HG03575 (cell line): Measurements from ENCODE around the gene APOL2.
"Not testable (repeated sequence)": the region's sequence is repeated elsewhere in the genome, so short reads cannot be mapped to it uniquely, and the experiment has no call there.

Experiments used
- ATAC-seq: cut with Tn5 transposase; IDR thresholded peaks from one replicate; pipeline ENCODE4 v1.9.1; 2021; ENCODE audit not compliant: unreplicated experiment, insufficient number of reproducible peaks, low FRiP score; ENCODE audit errors: extremely low read depth

The APOL2 gene

GRCh38 chr22:36239401-36240171 lies at the start of gene APOL2:
Gene APOL2 (minus strand): TSS chr22:36239527. CDS start chr22:36233162, 6,365 bp downstream.
- peak; percentile 60 for ATAC-seq

- ATAC-seq, result no peak
These were observed 49.5 kb upstream of the APOL2 start for GRCh38 chr22:36288571-36289405.

DNA sequence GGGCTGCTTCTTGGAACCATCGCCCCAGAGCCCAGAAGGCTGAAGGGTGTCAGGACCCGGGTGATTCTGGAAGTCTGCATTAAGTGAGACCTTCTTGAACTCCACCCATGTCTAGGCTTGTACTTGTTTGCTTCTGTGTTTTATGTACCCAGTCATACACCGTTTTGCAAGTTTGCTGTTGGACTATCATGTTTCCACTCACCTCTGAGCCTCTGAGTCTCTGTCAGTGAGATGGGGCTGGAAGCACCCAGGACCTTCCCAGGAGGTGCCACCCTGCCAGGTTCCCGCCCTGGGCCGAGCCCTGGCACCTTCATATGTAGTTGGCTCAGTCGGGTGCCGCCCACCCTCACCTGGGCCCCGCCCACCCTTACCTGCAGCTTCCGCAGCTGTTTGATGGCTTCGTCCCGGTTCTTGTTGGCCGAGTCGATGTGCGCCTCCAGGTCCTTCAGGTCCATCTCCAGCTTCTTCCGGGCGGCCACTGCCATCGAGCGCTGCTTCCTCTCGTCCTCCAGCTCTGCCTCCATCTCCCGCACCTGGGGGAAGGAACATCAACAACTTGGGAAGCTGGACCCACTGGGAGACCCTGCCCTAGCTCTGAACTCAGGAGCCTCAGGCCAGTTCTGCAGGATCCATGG lies 48.7 kb upstream of the APOL2 start:
- no peak for ATAC-seq

DNA sequence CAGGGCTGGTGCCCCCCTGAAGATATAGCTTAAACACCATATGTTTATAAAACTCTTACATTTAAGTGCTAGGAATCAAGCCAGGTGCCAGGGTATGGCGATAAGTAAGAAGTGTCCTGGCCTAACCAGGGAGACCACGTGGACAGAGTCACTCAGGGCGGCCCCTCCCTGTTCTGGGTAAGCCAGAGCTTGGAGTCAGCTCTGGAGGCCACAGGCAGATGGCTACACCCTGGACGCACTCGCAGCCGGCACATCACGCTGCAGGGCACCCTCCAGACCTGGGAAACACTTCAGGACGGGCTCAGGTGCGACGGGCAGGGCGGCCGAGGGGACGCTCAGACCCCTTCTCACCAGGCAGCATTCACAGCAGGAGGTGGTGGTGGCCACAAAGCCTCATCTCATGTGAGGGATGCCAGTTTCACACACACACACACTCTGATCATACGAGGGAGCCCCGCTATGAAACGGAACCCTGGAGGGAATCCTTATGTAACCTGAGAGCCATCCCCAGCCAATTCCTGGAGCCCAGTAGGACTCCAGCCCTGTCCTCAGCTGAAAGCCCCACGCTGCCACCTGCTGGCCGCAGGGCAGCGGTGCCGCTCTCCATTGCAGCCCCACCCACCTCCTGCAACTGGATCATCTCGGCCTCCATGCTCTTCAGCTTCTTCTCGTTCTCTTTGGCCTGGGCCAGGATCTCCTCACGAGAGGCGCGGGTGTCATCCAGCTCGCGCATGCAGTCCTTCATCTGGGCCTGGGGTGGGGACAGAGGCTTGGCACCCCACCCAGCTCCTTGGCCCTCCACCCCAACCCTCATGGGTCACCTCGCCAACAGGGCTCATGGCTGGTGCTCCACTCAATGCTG lies 47.0 kb upstream of the APOL2 start:
- ATAC-seq, result no peak

DNA sequence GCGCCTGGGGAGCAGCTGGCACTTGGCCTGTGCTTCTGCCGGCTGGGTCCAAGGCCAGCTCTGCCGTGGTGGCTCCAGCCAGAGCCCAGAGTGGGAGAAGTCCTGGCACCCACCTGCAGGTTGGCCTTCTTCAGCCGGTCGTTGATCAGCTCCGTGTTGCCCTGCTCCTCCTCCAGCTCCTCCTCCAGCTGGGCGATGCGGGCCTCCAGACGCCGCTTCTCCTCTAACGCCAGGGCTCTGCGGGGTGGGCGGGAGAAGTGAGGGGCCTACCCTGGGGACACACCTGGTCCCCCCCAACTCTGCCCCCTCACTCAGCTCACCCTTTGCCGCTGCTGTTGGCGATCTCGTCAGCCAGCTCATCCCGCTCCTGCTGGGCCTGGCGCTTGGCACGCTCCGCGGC lies 46.2 kb upstream of the APOL2 start:
- ATAC-seq, result no peak

GRCh38 chr22:36285017-36285416 lies 45.7 kb upstream of the APOL2 start:
- ATAC-seq, result no peak

DNA sequence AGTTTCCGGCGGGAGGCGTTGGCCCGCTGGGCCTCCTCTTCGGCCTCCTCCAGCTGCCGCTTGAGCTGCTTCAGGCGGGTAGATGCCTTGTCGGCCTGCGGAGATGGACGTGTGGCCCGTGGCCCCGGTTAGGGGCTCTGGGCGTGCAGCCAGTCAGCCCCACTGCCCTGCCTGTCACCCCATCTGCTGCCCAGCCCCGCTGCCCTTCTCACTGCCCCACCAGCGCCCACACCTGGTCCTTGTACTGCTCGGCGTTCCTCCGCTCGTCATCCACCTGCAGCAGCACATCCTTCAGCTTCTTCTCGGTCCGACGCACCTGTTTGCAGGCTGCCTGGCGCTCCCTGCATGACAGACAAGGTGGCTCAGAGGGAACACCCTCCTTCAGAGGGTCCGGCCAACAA lies 44.8 kb upstream of the APOL2 start:
- ATAC-seq, result no peak

- ATAC-seq, result no peak
These were observed 43.1 kb upstream of the APOL2 start for GRCh38 chr22:36282328-36282831.

DNA sequence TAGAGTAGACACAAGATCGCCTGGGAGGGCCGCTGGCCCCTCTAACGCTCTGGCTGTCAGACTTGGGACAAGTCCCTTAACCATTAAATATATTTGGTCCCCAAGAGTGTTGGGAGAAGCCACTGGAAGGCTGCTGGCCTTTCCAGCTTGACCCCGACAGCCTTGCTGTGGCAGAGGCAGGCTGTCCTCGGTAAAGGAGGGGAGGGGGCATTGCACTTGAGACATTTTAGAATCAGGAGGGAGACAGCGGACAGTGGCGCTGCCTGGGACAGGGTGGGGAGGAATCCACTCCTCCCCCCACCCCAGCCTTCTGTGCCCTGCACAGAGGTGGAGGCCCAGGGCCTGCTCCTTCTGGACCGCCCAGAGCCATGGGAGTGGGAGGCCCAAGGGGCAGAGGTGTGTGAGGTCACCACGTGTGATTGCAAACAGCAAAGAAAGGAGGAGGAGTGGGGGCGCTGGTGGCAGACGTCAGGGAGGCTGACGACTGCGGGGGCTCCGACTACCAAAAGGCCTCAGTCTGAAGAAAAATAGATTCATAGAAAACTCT lies 42.5 kb upstream of the APOL2 start:
- ATAC-seq, result no peak

DNA sequence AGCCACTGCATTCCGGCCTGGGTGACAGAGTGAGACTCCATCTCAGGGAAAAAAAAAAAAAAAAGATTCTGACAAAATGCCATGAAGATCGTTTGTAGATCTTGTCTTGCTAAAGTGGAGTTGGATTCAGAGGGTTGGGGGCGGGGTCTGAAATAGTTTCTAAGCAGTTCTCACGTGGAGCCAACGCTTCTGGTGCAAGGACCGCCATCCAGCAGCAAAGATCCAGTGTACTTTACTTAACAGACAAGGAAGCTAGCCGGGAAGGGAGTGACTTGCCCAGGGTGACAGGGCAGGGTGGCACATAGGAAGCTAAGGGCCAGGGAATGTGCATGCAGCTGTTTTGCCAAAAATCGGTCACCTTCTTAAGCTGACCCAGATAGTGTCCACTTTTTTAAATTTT lies 41.1 kb upstream of the APOL2 start:
- no peak for ATAC-seq

DNA sequence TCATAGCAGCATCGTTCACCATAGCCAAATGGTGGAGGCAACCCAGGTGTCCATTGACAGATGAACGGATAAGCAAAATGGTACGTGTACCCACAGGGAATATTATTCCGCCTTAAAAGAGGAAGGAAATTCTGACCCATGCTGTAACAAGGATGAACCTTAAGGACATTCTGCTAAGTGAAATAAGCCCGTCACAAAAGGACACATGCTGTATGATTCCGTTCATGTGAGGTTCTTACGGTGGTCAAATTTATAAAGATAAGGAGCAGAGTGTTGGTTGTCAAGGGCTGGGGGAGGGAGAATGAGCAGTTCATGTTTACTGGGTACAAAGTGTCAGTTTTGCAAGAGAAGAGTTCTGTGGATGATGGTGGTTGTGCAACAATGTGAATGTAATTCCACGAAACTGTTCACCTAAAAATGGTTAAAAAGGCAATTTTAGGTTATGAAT lies 39.9 kb upstream of the APOL2 start:
- ATAC-seq, result no peak

- no peak for ATAC-seq
These were observed 38.4 kb upstream of the APOL2 start for GRCh38 chr22:36277482-36278291.

GRCh38 chr22:36274531-36274930 lies 35.2 kb upstream of the APOL2 start:
- ATAC-seq, result no peak

- not testable (repeated sequence) for ATAC-seq
These were observed 32.6 kb upstream of the APOL2 start for GRCh38 chr22:36271951-36272350.

DNA sequence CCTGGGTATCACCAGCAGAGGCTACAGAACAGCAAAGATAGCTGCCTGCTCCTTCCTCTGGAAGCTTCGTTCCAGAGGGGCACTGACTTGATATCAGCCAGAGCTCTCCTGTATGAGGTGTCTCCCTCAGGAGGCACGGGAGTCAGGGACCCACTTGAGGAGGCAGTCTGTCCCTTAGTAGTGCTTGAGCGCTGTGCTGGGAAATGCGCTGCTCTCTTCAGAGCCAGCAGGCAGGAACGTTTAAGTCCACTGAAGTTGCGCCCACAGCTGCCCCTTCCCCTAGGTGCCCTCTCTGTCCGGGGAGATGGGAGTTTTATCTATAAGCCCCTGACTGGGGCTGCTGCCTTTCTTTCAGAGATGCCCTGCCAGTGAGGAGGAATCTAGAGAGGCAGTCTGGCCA lies 31.9 kb upstream of the APOL2 start:
- not testable (repeated sequence) for ATAC-seq

DNA sequence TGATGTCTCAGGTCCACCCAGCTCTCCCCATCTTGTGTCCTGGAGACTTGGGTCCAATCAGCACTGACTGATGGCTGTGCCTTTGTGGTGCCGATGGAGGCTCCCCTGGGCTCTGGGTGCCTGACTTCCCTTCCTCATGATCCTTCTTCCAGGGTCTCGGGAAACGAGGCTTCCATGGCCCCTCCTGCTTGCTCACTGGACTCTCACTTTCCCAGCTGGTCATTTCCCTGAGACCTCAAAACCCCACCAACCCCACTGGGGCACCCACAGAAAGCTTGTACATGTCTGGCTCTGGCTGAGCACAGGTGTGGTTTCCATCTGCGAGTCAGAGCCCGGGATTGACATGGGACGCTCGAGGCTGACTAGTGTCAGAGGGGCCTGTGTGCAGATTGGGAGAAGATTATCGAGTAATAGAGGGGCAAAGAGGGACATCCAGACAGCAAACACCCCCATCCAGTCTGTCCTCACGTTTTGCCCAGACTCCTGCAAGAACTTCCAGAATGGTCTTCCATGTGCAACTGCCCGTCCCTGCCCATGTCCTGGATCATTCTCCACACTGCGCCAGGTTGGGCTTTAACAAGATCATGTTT lies 28.7 kb upstream of the APOL2 start:
- ATAC-seq, result no peak

GRCh38 chr22:36267058-36267457 lies 27.7 kb upstream of the APOL2 start:
- ATAC-seq, result no peak
